Measurements from ENCODE around the gene ANKRD52. TPM values are rescaled to one million over a fixed set of nuclear protein-coding genes. Genes with fewer than 3 reads are reported as not detected.

Gene ANKRD52
- total RNA-seq, 1 donor from 2014 or later: 67.7 TPM

DNA sequence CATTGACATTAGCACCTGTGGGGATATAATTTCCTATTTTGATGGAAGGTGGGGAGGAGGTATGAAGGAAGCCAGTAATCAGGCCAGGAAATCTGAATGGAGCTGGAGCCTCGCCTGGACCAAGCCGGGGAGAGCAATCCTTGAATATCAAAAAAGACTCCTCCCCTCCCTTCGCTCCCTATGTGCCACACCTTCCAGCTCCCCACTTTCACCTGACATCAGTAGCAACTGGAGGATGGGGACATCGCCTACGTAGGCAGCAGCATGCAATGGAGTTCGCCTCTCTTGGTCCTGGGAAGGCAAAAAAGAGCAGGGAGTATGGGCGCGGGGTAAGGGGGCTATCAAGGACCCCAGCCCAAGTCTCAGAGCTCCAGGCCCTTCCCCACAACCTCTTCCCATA is 1.1 kb downstream of the ANKRD52 start:
- H3K4me1 Mint-ChIP-seq (ENCODE audit: unreplicated experiment): peaks cover 35% of the 10 kb centered on the region
- no peaks in the 10 kb centered on the region for H3K27me3 Mint-ChIP-seq (ENCODE audit: unreplicated experiment)
- H3K9me3 Mint-ChIP-seq (ENCODE audit: unreplicated experiment): no peaks in the 10 kb centered on the region
- peaks cover 21% of the 10 kb centered on the region for H3K36me3 Mint-ChIP-seq (ENCODE audit: unreplicated experiment)
- H3K27ac Mint-ChIP-seq (ENCODE audit: unreplicated experiment): peak overlapping the region; percentile 87
- no peak for DNase-seq (ENCODE audit: extremely low spot score, unreplicated experiment)
- no peak for TF ChIP-seq CTCF (IDR thresholded peaks at IDR 0.05)
- H3K4me3 Mint-ChIP-seq (ENCODE audit: unreplicated experiment): peak overlapping the region; percentile 93

- Mint-ChIP-seq H3K27me3 (ENCODE audit: unreplicated experiment) (no peaks in the 10 kb centered on the region), H3K4me3 (ENCODE audit: unreplicated experiment) (peak overlapping the region; percentile 93), H3K27ac (ENCODE audit: unreplicated experiment) (peak overlapping the region; percentile 87), H3K4me1 (ENCODE audit: unreplicated experiment) (peaks cover 29% of the 10 kb centered on the region), H3K36me3 (ENCODE audit: unreplicated experiment) (peaks cover 26% of the 10 kb centered on the region), H3K9me3 (ENCODE audit: unreplicated experiment) (no peaks in the 10 kb centered on the region)
- TF ChIP-seq CTCF (IDR thresholded peaks at IDR 0.05): peak; percentile 14
- no peak for DNase-seq (ENCODE audit: extremely low spot score, unreplicated experiment)
Measured at GRCh38 chr12:56256326-56256960, 1.7 kb downstream of the ANKRD52 start.

GRCh38 chr12:56255671-56256070 is 2.5 kb downstream of the ANKRD52 start:
- Mint-ChIP-seq H3K27ac (ENCODE audit: unreplicated experiment) (no peak overlapping the region), H3K36me3 (ENCODE audit: unreplicated experiment) (peaks cover 26% of the 10 kb centered on the region), H3K9me3 (ENCODE audit: unreplicated experiment) (no peaks in the 10 kb centered on the region), H3K4me1 (ENCODE audit: unreplicated experiment) (peaks cover 25% of the 10 kb centered on the region), H3K4me3 (ENCODE audit: unreplicated experiment) (no peak overlapping the region), H3K27me3 (ENCODE audit: unreplicated experiment) (no peaks in the 10 kb centered on the region)
- no peak for DNase-seq (ENCODE audit: extremely low spot score, unreplicated experiment)
- no peak for TF ChIP-seq CTCF (IDR thresholded peaks at IDR 0.05)

DNA sequence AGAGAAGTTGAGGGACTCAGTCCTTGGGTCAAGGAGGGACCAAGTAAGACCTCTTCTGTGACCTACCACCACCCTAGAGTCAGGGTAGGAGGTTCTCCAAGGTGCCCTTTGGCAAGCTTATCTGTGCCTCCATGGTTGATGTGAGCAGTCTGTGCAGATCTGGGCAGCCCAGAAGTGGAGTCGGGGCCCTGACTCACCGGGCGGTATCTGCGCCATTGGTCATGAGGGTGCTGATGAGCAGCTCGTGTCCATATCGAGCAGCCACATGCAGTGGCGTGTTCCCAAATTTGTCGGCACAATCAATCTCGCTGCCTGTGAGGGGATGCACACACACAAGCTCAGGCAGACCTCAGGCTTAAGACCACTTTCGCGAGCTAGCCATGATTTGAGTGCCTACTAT is 5.1 kb downstream of the ANKRD52 start:
- no peak for DNase-seq (ENCODE audit: extremely low spot score, unreplicated experiment)
- H3K27ac Mint-ChIP-seq (ENCODE audit: unreplicated experiment): no peak overlapping the region
- peaks cover 32% of the 10 kb centered on the region for H3K36me3 Mint-ChIP-seq (ENCODE audit: unreplicated experiment)
- H3K9me3 Mint-ChIP-seq (ENCODE audit: unreplicated experiment): no peaks in the 10 kb centered on the region
- no peak overlapping the region for H3K4me3 Mint-ChIP-seq (ENCODE audit: unreplicated experiment)
- H3K4me1 Mint-ChIP-seq (ENCODE audit: unreplicated experiment): peaks cover 14% of the 10 kb centered on the region
- no peaks in the 10 kb centered on the region for H3K27me3 Mint-ChIP-seq (ENCODE audit: unreplicated experiment)
- no peak for TF ChIP-seq CTCF (IDR thresholded peaks at IDR 0.05)

DNA sequence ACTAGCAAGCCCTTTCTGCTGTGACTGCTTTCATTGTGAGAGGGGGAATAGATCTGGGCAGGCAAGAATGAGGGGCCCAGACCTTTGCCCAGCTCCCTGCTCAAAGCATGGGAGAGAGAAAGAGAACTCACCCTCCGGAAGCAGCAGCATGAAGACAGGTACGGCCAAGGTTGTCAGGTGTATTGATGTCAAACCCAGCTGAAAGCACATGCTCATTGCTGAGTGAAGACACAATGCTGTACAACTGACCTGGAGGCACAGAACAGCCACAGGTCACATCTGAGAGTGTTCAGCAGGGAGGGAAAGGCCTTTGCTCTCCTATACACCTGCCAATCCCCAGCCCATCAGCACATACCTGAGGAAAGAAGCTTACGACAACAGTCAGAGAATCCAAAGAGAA is 5.5 kb downstream of the ANKRD52 start:
- Mint-ChIP-seq H3K9me3 (ENCODE audit: unreplicated experiment) (no peaks in the 10 kb centered on the region), H3K27me3 (ENCODE audit: unreplicated experiment) (no peaks in the 10 kb centered on the region), H3K27ac (ENCODE audit: unreplicated experiment) (no peak overlapping the region), H3K4me3 (ENCODE audit: unreplicated experiment) (no peak overlapping the region), H3K36me3 (ENCODE audit: unreplicated experiment) (peaks cover 32% of the 10 kb centered on the region), H3K4me1 (ENCODE audit: unreplicated experiment) (peaks cover 14% of the 10 kb centered on the region)
- no peak for DNase-seq (ENCODE audit: extremely low spot score, unreplicated experiment)
- TF ChIP-seq CTCF (IDR thresholded peaks at IDR 0.05): no peak

Data from osteocyte (in vitro differentiated cells).